Activated CD8-positive, alpha-beta T cell treated with anti-CD3 and anti-CD28 coated beads for 36 hours (primary cell): ENCODE measurements around the gene EIPR1. TPM values are rescaled to one million over a fixed set of nuclear protein-coding genes. Genes with fewer than 3 reads are reported as not detected.

Source experiments
- ATAC-seq: fragments of 200-7000 bp; cut with Tn5 transposase; one replicate; pipeline ENCODE4 v1.10.0; 2021; ENCODE audit warnings: mild to moderate bottlenecking, moderate library complexity
- CTCF ChIA-PET: fragments of 350-600 bp; sonication (Branson Sonifier 250); formaldehyde crosslinking; loops from one replicate; lab custom pipeline; 2021; ENCODE audit warnings: antibody characterized with exemption; lab: Charles Lee
- POLR2A ChIA-PET: fragments of 350-600 bp; sonication (Branson Sonifier 250); formaldehyde crosslinking; loops from one replicate; lab custom pipeline; 2021; ENCODE audit warnings: antibody characterized with exemption; lab: Charles Lee
- DNase-seq: peaks from one replicate; pipeline ENCODE4 v3.0.0-alpha.2; 2020
- H3K27ac Mint-ChIP-seq: one replicate; pipeline ENCODE4 v1.8.0; 2021; ENCODE audit warnings: mild to moderate bottlenecking, mixed read lengths
- H3K27me3 Mint-ChIP-seq: one replicate; pipeline ENCODE4 v1.8.0; 2021; ENCODE audit warnings: mixed read lengths
- H3K36me3 Mint-ChIP-seq: one replicate; pipeline ENCODE4 v1.8.0; 2021; ENCODE audit warnings: low read depth, mixed read lengths
- H3K4me1 Mint-ChIP-seq: one replicate; pipeline ENCODE4 v1.8.0; 2021; ENCODE audit warnings: low read depth, mixed read lengths
- H3K4me3 Mint-ChIP-seq: one replicate; pipeline ENCODE4 v1.8.0; 2021; ENCODE audit warnings: mild to moderate bottlenecking, moderate library complexity, mixed read lengths
- H3K9me3 Mint-ChIP-seq: one replicate; pipeline ENCODE4 v1.8.0; 2021; ENCODE audit warnings: mixed read lengths
- intact Hi-C: fragments of 100-400 bp; cut with micrococcal nuclease; formaldehyde crosslinking; loops from one replicate; pipeline ENCODE4 v1.10.0; 2022
- total RNA-seq, 2 experiments: library from RNA; stranded (reverse); gene quantifications; one replicate each; pipeline ENCODE4 v1.2.3, GENCODE V29; 2021
- TF ChIP-seq, protein P1 (sequence below): fragments of 200-600 bp; IDR thresholded peaks from one replicate; pipeline ENCODE4 v1.8.0; 2022; ENCODE audit warnings: antibody characterized with exemption, mild to moderate bottlenecking

EIPR1 gene
- total RNA-seq, 2 experiments from 2014 or later = 38.4 to 39.1 TPM

DNA sequence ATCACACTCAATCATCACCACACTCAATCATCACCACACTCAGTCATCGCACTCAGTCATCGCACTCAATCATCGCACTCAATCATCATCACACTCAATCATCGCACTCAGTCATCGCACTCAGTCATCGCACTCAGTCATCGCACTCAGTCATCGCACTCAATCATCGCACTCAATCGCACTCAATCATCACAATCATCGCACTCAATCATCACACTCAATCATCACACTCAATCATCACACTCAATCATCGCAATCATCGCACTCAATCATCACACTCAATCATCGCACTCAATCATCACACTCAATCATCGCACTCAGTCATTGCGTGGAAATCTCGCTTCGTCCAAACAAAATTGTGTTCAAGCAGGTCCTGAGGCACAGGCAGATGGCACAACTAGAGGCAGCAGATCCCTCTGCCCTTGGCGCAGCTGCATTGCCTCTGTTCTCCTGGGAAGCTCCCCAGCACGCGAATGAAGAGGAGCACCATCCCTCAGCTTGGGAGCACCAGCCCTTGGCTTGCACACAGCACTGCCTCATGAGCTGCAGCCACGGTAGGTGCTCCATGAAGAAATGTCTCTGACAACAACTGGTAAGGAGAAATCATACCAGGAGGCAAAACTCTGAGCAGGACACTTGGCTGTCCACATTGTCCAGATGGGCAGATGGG is 108.1 kb downstream of the EIPR1 start:
- intact Hi-C loops = no loop called here
- Mint-ChIP-seq H3K9me3 (peaks cover 3% of the 10 kb centered on the region), H3K27ac (no peak overlapping the region), H3K36me3 (peaks cover 25% of the 10 kb centered on the region), H3K4me3 (no peak overlapping the region), H3K4me1 (no peaks in the 10 kb centered on the region), H3K27me3 (no peaks in the 10 kb centered on the region)
- DNase-seq = no peak
- POLR2A ChIA-PET = no interaction called here
- TF ChIP-seq, protein P1, sequence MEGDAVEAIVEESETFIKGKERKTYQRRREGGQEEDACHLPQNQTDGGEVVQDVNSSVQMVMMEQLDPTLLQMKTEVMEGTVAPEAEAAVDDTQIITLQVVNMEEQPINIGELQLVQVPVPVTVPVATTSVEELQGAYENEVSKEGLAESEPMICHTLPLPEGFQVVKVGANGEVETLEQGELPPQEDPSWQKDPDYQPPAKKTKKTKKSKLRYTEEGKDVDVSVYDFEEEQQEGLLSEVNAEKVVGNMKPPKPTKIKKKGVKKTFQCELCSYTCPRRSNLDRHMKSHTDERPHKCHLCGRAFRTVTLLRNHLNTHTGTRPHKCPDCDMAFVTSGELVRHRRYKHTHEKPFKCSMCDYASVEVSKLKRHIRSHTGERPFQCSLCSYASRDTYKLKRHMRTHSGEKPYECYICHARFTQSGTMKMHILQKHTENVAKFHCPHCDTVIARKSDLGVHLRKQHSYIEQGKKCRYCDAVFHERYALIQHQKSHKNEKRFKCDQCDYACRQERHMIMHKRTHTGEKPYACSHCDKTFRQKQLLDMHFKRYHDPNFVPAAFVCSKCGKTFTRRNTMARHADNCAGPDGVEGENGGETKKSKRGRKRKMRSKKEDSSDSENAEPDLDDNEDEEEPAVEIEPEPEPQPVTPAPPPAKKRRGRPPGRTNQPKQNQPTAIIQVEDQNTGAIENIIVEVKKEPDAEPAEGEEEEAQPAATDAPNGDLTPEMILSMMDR = no peak
- CTCF ChIA-PET = no interaction called here
- ATAC-seq = no peak

DNA sequence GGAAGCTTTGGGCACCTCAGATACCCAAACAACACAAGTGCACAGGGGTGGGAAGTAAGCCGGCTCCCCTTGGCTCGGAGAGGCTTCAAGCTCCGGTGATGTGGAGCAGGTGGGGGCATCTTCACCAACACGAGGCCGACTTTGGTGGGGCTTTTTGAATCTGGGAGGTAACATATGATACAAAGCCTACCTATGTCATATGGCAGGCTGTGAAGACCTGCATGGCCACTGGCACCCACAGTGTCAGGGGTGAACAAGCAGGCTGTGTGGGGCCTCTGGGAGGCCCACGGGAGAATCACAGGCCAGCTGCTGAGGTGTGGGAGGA is 109.0 kb downstream of the EIPR1 start:
- no peak for ATAC-seq
- ChIA-PET POLR2A (interaction anchor here (0.9 kb wide), 1 partner anchor 10 kb away, joined by 3 read pairs; no protein-coding TSS in a partner anchor), CTCF (no interaction called here)
- Mint-ChIP-seq H3K36me3 (peaks cover 24% of the 10 kb centered on the region), H3K27me3 (no peaks in the 10 kb centered on the region), H3K27ac (no peak overlapping the region), H3K4me3 (no peak overlapping the region), H3K9me3 (peaks cover 3% of the 10 kb centered on the region), H3K4me1 (no peaks in the 10 kb centered on the region)
- DNase-seq = no peak
- intact Hi-C loops = no loop called here
- TF ChIP-seq, protein P1 = no peak

DNA sequence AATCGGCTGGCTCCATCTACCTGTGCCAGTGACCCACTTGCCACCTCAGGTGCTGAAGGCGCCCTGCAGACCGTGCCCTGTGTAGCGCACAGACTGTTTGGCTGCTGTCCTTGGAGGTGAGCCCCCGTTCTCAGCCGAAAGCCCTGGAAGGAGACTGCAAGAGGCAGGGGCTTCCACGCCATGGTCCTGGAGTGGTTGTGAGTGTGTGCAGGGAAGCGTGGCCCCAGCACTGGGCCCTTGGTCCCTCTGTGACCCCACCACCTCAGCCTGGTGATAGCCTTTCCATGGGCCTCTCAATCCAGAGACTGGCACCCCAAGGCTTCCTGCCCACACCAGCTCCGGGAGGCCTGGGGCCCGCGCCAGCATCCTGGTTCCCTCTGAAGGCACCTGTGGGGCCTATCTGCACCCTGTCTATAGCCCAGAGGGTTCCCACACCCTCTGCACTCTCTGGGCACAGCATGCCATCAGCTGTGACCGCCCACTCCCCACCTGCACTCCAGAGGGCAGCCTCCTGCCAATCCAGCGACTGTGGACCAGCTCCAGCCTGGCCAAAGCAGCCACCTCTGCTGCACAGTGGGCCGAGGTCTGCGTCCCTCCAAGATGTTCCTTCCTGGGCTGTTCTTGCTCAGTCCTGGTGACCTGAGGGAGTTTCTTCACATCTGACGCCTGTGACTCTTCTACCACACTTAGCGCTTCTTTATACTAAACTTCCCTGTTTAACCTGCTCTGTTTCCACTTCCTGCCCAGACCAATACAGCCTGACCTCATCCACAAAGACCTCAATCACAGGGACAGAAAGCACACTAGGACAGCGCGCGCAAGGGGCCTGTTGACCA is 109.5 kb downstream of the EIPR1 start:
- H3K9me3 Mint-ChIP-seq = peaks cover 3% of the 10 kb centered on the region
- POLR2A ChIA-PET = interaction anchor here (0.9 kb wide), 1 partner anchor 9 kb away, joined by 3 read pairs; no protein-coding TSS in a partner anchor
- ATAC-seq = no peak
- no peak overlapping the region for H3K27ac Mint-ChIP-seq
- DNase-seq = no peak
- no peak overlapping the region for H3K4me3 Mint-ChIP-seq
- H3K4me1 Mint-ChIP-seq = no peaks in the 10 kb centered on the region
- H3K36me3 Mint-ChIP-seq = peaks cover 20% of the 10 kb centered on the region
- H3K27me3 Mint-ChIP-seq = no peaks in the 10 kb centered on the region
- intact Hi-C loops = no loop called here
- CTCF ChIA-PET = no interaction called here
- TF ChIP-seq, protein P1 = no peak

DNA sequence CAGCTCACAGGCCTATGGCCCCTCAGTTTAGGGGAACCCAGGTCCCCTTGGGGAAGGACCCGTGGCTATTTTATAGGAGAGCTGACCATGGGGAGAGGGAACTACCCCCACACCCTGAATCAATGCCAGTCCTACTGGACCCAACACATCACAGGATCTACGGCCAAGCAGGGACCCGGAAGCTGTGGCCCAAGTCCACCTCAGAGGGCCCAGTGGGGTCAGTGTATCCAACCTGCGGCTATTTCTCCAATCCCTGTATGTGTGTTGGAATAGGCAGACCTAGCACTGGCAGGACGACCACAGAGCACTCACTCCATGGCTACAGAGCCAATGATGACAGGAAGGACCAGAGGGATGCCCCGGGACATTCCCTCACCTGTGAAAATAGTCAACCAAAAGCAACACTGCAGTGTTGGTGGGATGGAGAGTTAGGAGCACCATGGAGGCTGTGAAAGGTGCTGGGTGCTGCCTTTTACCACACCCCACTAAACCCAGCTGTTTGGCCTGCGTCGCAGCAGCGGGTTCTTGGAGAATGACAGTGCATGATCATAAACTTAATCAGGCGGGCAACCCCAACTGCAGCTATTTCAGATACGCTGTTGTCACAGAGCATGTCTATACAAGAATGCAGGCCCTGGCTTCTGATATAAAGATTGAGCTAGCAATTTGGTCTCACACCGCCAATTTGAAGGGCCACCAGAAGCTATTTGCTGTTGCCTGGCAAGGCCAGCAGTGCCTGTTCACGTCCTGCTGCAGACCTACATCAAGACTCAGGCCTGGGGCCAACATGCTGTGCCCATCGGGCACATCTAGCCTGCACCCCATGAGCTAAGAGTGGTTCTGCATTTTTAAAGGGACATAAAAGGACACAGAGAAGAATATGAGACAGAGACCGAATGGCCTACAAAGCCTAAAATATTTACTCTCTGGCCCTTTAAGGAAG is 110.4 kb downstream of the EIPR1 start:
- peaks cover 17% of the 10 kb centered on the region for H3K36me3 Mint-ChIP-seq
- TF ChIP-seq, protein P1 = no peak
- no peak overlapping the region for H3K4me3 Mint-ChIP-seq
- ATAC-seq (no peak), DNase-seq (no peak)
- no peak overlapping the region for H3K27ac Mint-ChIP-seq
- peaks cover under 1% of the 10 kb centered on the region for H3K9me3 Mint-ChIP-seq
- CTCF ChIA-PET = no interaction called here
- H3K4me1 Mint-ChIP-seq = no peaks in the 10 kb centered on the region
- intact Hi-C loops = no loop called here
- no peaks in the 10 kb centered on the region for H3K27me3 Mint-ChIP-seq
- POLR2A ChIA-PET = no interaction called here
